Stimulated activated CD8-positive, alpha-beta memory T cell treated with anti-CD3 and anti-CD28 coated beads, Interleukin-12 subunit alpha, Interleukin-12 subunit beta, amount 100 ng/mL, for 24 hours (primary cell): ENCODE measurements around the gene DDX54.
"Not testable (repeated sequence)": the region's sequence is repeated elsewhere in the genome, so short reads cannot be mapped to it uniquely, and the experiment has no call there.

Experiments used
- DNase-seq: peaks from one replicate; pipeline ENCODE4 v3.0.0-alpha.2; 2020; ENCODE audit errors: extremely low read depth

Gene DDX54

DNA sequence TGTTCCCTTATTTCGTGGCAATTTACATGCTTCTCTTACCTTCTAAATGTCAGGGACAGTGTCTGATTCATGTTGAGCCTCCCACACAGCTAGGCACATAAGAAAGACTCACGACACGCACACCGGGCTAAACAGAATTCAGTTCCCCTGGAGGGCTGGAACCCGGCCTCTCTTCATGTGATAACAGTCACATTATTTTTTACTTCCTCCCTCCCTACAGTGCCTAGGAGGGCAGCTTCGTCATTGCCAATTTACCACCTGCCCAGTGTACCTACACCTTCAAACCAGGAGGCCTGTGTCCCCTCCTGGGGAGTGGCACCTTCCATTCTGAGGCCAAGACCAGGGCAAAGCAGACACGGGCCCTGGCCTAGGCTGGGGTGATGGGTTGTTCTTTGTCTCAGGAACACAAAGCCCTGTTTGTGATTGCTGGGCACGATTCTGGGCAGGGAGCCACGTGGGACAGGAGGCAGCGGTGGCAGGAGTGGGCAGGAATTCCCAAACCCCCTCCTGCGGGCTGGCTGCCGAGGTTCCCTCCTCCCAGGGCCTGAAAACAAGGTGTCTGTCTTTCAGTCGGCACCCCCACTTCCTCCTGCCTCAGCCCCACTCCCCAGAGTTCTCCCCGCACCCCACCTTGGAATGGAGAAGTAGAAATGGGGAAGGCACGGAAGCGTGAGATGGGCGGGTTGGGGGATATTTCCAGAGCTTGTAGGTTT is 42.9 kb downstream of the DDX54 start:
- no peak for DNase-seq

- not testable (repeated sequence) for DNase-seq
Measured at GRCh38 chr12:113141716-113142115, 43.6 kb downstream of the DDX54 start.

GRCh38 chr12:113140706-113141105 is 44.6 kb downstream of the DDX54 start:
- DNase-seq = no peak

- DNase-seq = no peak
Measured at GRCh38 chr12:113138826-113139225, 46.5 kb downstream of the DDX54 start.

DNA sequence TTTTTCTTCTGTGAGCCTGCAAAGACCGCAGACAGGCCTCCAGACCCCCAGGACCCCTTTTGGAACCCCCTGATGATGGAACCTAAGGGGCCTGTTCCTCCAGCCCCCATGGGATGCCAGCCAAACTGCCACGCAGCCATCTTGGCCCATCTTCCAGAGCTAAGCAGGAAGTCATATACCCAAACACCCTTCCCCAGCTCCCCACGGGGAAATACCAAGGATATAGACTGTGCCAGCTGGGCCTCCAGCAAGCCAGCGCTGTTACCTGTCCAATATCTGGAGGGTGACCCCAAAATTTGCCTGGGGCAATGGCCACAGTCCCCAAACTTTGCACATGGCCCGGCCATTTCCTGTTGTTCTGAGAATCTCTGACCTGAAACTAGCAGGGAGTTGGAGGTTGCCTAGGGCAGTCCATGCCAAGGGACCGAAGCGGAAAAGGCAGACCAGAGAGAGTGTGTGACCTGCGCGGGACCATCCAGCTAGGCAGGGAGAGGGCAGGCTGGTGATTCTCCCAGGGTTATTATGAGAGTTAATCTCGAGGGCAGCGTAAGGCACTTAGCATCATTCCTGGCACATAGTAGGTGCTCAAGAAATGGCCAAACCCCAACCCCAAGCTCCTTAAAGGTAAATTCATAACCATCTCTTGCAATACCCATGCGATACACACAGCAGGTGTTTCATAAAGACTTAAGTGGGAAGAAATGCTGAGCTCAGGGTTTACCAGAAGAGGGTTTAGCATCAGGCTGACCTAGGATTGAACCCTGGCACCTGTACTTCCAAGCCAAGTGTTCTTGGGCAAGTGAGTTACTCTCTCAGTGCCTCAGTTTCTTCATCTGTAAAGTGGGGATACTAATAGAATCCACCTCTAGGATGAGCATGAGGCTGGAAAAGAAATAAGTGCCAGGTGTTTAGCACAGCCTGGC is 47.2 kb downstream of the DDX54 start:
- no peak for DNase-seq

DNA sequence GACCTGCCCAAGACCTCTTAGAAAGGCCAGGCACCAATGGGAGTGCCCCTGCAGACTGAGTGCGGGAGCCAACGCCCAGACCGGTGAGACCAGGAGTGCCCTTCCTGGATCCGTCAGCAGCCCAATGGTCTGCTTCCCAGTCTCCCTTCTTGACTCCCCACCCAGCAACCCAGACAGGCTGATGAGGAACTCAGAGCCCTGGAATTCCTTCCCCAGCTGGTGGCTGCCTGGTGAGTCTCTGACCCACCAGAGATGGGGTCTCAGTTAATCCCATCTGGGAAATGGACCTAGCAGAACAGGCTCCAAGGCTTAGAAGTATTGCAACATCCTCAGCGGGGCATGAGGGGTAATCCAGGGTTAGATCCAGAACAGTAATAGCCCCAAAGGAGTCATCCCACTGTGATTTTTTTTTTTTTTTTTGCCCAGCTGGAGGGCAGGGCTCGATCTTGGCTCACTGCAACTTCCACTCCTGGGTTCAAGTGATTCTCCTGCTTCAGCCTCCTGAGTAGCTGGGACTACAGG is 48.2 kb downstream of the DDX54 start:
- DNase-seq = no peak

DNA sequence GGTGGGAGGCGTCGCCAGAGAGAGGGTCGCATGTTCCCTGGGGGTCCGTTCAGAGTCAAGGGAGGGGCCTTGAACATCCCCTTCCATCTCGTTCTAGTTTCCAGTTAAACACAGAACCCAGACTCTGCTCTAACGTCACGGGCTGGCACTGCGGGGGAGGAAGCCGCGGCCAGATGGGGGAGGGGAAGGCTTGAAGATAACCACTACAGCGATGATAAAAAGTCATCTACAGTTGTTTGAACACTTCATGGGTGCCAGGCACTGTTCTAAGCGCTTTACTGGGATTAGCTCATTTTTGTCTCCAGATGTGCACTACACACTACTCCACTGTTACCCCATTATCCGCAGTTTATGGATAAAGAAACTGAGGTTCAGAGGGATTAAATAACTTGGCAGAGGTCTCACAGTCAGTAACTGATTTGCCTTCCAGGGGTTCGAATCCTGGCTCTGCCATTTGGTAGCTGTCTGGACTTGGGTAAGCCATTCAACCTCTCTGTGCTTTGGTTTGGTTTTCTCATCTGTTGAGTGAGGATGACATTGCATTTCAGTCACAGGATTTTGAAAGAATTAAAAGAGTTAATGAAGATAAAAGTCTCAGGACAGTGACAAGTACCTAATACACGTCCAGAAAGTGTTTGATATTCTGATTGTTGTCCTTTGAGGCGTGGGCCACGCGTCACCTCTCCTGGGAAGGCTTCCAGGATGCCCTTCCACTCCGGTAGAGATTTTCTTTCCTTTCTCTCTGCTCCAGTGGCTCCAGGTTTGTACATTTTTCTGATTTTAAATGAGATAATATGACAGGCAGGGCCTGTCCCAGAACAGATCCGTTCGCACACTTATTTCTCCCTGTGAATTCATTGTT is 48.9 kb downstream of the DDX54 start:
- no peak for DNase-seq

DNA sequence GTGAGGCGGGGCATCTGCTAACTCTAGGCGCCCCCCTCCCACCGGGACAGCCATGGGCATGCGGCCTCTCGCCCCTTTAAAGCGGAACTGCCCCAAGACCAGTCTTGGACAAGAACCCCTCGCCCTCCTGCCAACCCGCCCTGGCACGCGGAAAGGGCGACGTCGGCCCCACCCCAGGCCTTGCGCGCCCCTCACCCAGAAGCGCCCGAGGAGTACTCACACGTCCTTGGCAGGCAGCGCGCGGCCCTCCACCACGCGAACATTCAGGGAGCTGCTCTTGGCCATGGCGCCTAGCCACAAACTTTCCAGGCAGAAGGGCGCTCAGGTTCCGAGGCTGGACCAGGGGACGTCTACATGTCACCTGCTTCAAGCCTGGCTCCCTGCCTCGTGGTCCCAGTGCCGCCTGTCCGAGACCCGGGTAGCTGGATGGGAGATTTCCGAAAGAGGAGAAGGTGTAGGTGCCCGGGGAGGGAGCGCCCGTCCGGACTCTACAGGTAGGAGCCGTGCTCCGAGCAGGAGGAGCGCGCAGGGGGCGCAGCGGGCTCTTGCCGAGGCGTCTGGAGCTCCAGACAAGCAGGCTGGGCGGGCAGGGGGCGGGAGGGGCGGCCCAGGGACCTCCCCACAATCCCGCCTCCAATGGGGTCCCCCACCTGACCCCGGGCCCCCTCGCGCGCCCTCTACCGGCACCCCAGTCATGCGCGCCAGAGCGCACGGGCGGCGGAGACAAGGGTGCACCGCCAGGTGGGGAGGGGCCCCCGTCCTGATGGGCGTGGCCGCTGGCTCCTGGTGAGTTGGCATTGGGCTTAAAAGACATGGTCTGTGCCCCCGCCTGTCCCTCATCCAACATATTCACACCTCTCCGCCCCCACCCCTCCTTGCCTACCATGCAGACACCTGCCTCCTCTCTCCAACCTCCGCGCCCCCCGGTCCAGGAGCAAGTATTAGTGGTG is 49.8 kb downstream of the DDX54 start, which contains the start of gene RASAL1:
TSS of gene RASAL1 (minus strand) at position 584 of the 950 bp plus-strand sequence. CDS start at position 285, 299 bp downstream.
- DNase-seq = peak; percentile 53

GRCh38 chr12:113134521-113134951 is 50.7 kb downstream of the DDX54 start:
- DNase-seq = no peak

DNA sequence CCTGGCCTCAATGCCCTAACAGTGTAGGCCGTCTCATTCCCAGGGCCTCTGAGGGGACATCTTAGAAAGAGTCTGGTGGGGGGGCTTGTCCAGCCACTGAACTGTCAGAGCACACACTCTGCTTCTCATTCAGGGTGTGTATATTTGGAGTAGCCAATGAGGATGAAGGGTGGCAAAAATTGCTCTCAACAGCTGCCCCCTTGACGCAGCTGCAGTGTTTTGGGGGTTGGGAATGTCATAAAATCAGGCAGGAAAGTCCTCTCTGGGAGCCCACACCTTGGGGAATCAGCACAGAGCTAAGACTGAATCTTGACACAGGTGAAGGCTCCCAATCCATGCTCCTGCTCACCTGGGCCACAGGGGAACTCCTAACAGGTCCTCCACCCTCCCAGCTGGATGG is 51.2 kb downstream of the DDX54 start:
- no peak for DNase-seq

DNA sequence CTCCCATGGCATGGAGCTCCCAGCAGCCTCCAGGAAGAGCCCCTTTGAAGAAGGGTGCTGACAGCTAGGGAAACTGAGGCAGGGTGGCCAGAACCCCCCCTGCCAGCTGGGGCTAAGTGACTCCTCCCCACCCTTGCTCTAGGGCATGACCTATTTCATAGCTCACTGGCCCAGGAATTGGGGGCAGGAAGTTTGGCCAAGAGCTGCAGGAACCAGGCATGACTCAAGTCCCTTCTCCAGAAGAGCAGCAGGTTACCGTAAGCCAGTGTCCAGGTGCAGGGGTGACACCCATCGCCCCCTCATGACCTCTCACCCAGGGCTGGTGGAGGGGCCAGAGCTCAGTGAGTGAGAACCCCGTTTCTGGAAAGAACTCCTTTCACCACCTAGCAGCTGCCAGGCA is 51.6 kb downstream of the DDX54 start:
- DNase-seq = no peak

- no peak for DNase-seq
Measured at GRCh38 chr12:113133036-113133435, 52.2 kb downstream of the DDX54 start.

- DNase-seq = no peak
Measured at GRCh38 chr12:113131556-113131955, 53.7 kb downstream of the DDX54 start.

DNA sequence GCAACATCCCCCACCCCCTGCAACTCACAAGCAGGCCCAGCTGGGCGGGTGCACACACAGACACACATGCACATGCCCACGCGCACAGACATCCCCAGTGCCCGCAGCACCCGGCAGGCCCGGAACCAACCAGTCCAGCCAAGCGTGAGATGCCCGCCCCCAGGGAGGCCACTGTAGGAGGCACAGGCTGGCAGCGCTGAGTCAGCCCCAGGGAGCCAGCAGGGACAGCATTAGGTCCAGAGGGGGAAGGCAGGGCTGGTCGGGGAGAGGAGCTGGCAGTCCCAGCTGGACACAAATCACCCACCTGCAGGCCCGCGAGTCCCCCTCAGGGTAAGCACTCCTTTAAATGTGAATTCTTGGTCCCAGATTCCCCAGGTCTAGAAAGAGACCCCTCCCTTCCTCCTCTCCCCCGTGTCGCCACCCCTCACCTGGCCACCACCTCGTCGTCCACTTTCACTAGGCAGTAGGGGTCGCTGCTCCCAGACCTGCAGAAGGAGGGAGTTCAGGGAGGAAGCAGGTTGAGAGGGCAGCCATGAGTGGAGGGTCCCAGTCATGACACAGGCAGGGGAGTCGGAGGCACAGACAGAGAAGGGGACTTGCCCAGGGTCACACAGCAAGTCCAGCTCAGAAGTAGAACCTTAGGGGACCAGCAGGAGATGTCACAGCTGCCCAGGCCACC is 54.7 kb downstream of the DDX54 start:
- no peak for DNase-seq

DNA sequence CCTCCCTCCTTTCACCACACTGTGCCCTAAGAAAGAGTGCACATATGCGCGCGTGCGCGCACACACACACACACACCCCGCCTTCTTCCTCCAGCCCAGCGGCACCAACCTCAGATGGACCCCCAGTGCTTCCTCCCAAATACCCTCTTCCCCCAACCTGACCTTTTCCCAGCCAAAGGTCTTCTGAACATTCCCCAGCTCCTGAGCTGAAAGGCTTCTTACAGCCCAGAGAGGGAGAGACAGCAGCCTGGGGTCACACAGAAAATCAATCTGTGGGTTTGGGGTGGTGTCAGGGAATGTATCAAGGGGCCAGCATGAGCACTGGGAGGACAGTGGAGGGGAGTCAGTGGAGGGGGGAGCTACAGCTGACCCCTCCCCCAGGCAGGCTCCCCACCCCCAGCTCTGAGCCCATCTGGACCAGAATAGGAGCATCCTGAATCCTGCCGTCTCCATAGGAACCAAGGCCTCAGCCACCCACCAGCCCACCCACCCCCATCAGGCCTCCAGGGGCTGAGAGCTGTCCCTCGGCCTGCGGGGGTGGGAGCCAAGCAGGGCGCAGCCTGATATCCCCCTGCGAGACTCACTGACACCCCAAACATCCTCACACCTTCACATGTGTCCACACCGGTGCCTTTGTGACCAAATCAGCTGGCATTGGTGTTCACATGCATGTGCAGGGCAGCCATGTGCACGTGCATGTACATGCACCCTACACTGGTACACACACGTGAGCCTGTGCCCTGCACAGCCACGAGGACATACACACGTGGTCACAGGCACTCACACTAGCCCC is 55.4 kb downstream of the DDX54 start:
- DNase-seq = no peak

- no peak for DNase-seq
Measured at GRCh38 chr12:113128802-113129663, 56.2 kb downstream of the DDX54 start.

DNA sequence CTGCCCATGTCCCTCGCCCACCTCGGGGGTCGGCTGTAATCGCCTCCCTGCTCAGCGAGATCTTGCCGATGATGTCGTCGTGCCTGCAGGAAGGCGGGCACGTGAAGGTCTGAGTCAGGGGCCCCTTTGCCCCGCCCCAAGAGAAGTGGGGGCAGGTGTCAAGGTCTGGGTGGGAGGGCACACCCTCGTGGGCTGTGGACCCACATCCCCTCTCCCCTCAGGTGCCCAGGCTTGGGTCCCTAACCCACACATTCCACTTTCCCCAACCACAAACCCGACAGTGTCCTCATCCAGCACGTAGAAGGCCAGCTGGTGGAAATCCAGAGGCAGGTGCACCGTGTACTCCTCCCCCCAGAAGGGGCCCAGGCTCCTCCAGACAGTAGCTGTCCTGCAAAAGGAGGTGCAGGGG is 57.5 kb downstream of the DDX54 start:
- DNase-seq = no peak
